IPS-NIHi7 (cell line): Measurements from ENCODE around the gene PZP.

Source experiments
- DNase-seq: peaks from one replicate; pipeline ENCODE4 v3.0.0; 2012; ENCODE audit warnings: mixed read lengths; ENCODE audit errors: extremely low spot score

The PZP gene

DNA sequence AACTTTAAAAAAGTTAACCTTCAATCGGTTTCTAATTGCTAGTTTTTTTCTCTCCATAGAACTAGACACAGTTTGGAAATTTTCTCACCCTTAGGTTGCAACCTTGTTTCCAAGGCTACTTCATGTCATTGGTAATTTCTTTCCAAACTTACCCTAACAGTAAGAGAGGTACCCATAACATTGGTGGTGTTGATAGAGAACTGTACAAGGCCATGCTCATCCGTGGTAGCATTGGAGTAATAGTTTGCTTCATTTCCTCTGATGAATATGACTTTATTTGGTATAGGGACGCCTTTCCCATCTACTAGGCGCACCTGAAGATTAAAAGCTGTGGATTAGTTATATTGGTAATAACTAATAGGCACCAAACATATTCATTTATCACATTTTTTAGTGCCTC is 104.1 kb downstream of the PZP start:
- no peak for DNase-seq

DNA sequence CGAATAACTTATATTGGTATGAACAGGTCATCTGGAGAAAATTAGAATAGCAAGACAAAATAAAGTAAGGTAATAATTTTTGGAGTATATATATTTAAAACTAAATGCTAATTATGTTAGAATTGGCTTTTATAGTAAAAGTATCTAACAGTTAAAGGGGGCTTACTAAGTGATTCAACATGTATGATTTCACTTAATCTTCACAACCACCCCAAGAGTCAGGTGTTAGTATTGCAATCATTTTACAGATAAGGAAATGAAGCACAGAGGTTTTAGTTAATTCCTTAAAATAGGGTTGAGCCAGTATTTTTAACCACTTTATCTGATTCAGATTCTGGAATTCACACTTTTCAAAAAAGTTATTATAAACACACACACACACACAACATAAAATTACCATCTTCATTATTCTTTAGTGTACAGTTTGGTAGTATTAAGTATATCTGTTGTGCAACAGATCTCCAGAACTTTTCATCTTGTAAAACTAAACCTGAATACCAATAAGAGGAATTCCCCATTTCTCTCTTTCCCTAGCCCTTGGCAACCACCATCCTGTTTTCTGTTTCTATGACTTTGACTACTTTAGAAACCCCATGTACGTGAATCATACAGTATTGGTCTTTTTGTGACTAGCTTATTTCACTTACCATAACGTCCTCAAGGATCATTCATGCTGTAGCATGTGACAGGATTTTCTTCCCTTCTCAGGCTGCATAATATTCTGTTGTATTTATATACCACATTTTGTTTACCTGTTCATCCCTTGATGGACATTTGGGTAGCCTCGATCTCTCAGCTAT is 104.9 kb downstream of the PZP start:
- no peak for DNase-seq

DNA sequence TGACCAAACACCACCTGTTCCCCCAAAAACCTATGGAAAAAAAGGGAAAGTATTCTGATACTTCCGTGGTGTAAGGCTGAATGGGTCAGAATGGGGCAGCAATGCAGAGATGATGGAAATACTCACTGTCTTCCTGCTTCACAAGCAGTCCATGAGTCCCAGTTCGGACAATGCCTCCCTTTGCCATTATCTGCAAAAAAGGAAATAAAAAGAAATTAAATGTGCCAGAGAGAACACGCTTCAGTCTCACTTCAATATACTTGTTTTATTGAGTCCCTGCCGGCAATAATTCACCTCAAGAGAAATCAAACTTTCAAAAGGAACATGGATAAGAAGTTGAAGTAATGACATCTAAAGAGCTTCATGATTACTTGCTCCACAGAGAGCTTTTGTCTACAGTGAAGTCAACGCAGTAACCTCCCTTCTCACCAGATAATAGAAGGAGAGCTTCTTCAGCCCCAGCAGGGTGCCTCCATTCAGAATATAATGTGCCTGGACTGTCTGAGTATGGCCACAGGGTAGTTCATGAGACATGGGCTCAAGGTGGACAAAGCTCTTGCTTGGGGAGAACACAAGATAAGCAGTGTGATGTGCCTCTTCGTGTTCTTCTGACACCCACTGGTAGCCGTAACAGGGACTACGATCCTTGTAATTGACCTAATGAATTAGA is 107.0 kb downstream of the PZP start:
- DNase-seq, result no peak

DNA sequence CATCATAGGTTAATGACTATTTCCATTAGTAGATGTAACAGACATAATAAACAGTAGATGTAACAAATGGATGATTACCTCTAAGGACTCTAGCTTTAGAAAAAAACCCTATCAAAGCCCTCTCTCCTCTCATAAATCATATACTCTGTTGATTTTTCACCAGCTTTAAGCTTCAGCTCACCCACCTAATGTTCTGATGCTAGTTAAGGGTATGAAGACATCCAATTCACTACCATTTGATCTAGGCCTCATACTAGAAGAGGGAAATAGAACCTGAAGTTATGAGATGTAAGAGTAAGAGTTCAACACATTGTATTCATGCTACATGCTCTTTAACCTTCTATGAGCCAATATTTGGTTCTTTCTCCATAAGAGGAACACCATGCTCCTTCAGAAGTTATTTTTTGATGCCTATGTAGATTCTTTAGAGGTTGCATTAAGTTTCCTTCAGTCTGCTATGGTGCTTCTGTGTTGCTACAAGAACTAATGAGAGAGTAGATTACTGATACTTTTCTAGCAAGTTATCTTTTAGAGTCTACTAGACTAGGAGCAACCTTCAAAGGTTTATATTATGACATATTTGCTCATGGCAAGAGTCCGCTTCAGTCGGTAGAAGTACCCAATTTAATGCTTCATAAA is 108.5 kb downstream of the PZP start:
- no peak for DNase-seq
